Adrenal gland (tissue), 12 donors: ENCODE data around the gene SLC34A3. TPM values are rescaled to one million over a fixed set of nuclear protein-coding genes. Genes with fewer than 3 reads are reported as not detected.

Experiments
- DNase-seq, 7 donors: peaks; one replicate each; pipeline ENCODE4 v3.0.0-alpha.2; 2019 to 2020
- H3K27ac ChIP-seq, 5 donors: fragments of 200-600 bp; sonication (generic) in 4 of 5; 1 replicate in 3 of 5; 2 replicates in 2 of 5; pipeline versions ENCODE4 v1.5.1 to v1.8.0; 2016 to 2020; ENCODE audit warnings: mild to moderate bottlenecking in 1 of 5
- H3K27me3 ChIP-seq: fragments of 200-600 bp; 2 replicates; pipeline ENCODE4 v1.8.0; 2021
- H3K36me3 ChIP-seq, 2 donors: fragments of 200-600 bp; replicated peaks in 1 of 2; 1 replicate in 1 of 2; 2 replicates in 1 of 2; pipeline versions ENCODE4 v1.5.1 to v1.8.0; 2018 to 2022
- H3K4me1 ChIP-seq, 2 donors: fragments of 200-600 bp; replicated peaks in 1 of 2; 1 replicate in 1 of 2; 2 replicates in 1 of 2; pipeline versions ENCODE4 v1.5.1 to v1.8.0; 2018 to 2021
- H3K4me3 ChIP-seq, 4 donors: fragments of 200-600 bp; sonication (generic) in 3 of 4; one replicate each; pipeline ENCODE4 v1.5.1; 2016 to 2018
- H3K9me3 ChIP-seq, 3 donors: fragments of 200-600 bp; sonication (generic) in 1 of 3; replicated peaks in 1 of 3; 1 replicate in 2 of 3; 2 replicates in 1 of 3; pipeline versions ENCODE4 v1.5.1 to v1.8.0; 2016 to 2021
- CTCF ChIP-seq, 6 experiments: fragments of 450-650 bp in 4 of 6; fragments of 200-600 bp in 2 of 6; sonication (generic) in 1 of 6; IDR thresholded peaks; 1 replicate in 5 of 6; 2 replicates in 1 of 6; pipeline versions ENCODE4 v1.5.1 to v1.8.0; 2016 to 2021; ENCODE audit warnings: antibody characterized with exemption in 6 of 6, mild to moderate bottlenecking in 2 of 6, moderate library complexity in 1 of 6
- POLR2A ChIP-seq, 2 donors: fragments of 450-650 bp; IDR thresholded peaks; one replicate each; pipeline ENCODE4 v1.6.1; 2017; ENCODE audit warnings: antibody characterized with exemption in 2 of 2, mild to moderate bottlenecking in 2 of 2, moderate library complexity in 1 of 2
- WGBS, 4 donors: extraction: QIAGEN DNeasy Blood & Tissue Kit in 2 of 4; methylation state at CpG; one replicate each; pipeline versions ENCODE4 v1.1.5 to v1.1.7; 2013 to 2017; 5-methylcytosine and 5-hydroxymethylcytosine counted together
- intact Hi-C, 2 donors: fragments of 100-400 bp; cut with DNase I; formaldehyde crosslinking; loops; one replicate each; pipeline versions ENCODE4 v1.14.1 to v1.15.0; 2022 to 2023
- polyA plus RNA-seq, 3 donors: library from polyadenylated mRNA; stranded (reverse); fragments of 200-250 nt in 2 of 3; fragments of 350-450 nt in 1 of 3; fragmentation: Illumina TruSeq in 1 of 3; extraction: RNeasy Lipid Tissue Mini Kit (QIAGEN cat#74804) in 1 of 3; gene quantifications; one replicate each; pipeline ENCODE4 v1.2.3, GENCODE V29; 2013 to 2014
- total RNA-seq, 9 donors: library from RNA; depleted of rRNA in 4 of 9; stranded (reverse); fragments of >200 nt in 4 of 9; fragments of 120-200 nt in 1 of 9; fragmentation: NEBNext Ultra II Directional in 1 of 9; extraction: Animal tissue kit (Norgen Biotek cat#: 25700) in 1 of 9; gene quantifications; one replicate each; pipeline versions ENCODE4 v1.1.0 to v1.2.4, GENCODE V29; 2013 to 2023
- donor health status: healthy with polysubstance abuse.
- donor health status: Bipolar disorder and iron deficiency.
- donor health status: DM: yes; HTN: yes; CAD: no.
- donor health status: DM: no; HTN: no; CAD: no.
- donor health status: DM: no; HTN: no; CAD: no.
- donor health status: DM: yes; HTN: yes; CAD: no.

Gene SLC34A3
- total and polyA plus RNA-seq, 12 donors, result not detected

DNA sequence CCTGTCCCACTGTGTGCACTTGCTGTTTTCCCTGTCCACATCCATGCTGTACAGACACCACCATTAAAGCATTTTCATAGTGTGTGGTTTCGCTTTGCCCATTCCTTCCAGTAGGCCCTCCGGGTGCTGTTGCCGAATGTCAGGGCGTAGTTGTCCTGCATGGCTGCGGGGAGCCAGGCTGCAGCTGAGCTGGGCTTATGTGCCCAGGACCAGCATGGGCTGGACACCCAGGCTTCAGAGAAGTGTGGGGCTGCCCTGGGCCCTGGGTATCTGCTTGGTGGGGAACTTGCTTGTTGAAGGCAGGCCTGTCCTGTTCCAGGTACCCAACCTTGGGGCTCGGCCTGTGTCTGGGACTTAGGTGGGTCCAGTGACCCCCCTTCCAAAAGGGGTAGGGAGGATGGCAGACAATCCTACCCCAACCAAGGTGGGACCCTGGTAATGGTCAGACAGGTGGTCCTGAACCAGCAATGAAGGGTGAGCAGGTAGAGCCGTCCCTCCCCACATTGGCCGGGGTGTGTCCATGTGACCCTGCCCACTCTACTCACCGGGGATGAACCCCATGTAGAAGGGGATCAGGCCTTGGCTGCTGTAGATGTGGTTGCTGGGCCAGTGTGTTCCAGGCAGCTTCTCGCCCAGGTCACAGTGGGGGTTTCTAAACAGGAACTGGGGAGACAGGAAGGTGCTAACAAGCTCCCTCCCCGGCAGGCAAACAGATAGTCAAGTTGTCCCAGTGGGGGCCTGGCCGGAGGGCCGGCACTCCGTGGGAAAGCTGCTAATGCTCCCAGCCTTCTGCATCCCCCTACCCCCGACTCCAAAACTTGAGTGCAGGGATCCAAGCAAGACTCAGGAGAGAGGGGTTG lies 13.2 kb downstream of the SLC34A3 start:
- Histone ChIP-seq H3K27ac (no peak overlapping the region), H3K27me3 (no peaks in the 10 kb centered on the region), H3K36me3 (peaks cover 0 to 18% of the 10 kb centered on the region in 2 donors), H3K4me3 (no peak overlapping the region), H3K9me3 (no peaks in the 10 kb centered on the region), H3K4me1 (peaks cover 7 to 33% of the 10 kb centered on the region in 2 donors)
- WGBS, 4 donors, result 73 to 77% (median 76%) methylated on average over 12 to 15 of the region's 15 CpGs
- DNase-seq, result no peak
- TF ChIP-seq POLR2A (IDR thresholded peaks at IDR 0.05) (no peak), CTCF (IDR thresholded peaks at IDR 0.05) (no peak)
- intact Hi-C loops, result no loop called here

DNA sequence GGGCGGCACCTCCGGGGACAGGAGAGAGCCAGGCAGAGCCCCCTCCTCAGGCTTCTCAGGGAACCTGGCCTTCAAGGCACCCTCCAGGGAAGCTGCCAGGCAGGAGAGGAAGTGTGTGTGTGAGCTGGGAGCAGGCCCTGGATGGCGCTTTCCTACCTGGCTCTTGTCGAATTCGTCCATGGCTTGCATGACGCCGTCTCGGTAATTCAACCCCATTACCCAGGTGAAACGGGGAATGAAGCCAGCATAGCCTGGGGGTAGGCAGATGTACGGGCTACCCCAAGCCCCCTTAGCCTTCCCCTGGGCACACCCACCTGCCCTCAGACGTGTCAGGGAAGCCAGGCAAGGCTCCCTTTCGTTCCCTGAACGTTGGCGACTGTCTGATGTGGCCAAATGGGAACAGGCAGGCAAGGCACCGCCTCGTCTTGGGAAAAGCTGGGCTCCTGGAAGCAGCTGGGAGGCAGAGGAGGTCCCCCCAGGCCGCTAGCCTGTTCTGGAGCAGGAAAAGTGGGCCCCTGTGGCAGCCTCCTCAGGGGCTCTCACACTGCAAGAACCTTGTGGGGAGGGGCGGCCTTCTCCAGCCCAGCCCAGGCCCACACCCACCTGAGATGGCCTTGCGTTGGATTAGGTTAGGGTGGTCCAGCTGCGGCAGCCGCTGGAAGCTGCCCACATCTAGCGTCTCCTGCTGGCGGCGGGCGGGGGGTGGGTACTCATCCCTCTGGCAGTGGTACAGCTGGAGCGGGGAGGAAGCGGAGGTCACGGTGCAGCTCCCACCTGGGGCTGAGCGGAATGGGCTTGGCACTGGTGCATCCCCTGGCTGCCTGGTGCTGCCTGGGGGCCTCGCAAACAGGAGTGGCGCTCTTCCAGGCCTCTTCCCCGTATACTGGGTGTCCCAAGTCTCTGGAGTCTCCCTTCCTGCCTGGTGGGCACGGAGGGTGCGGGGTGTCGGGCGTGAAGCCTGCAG lies 14.1 kb downstream of the SLC34A3 start:
- Histone ChIP-seq H3K36me3 (peaks cover 0 to 18% of the 10 kb centered on the region in 2 donors), H3K4me3 (no peak overlapping the region), H3K9me3 (no peaks in the 10 kb centered on the region), H3K4me1 (peaks cover 5 to 24% of the 10 kb centered on the region in 2 donors), H3K27me3 (no peaks in the 10 kb centered on the region), H3K27ac (no peak overlapping the region)
- TF ChIP-seq CTCF (IDR thresholded peaks at IDR 0.05) (no peak), POLR2A (IDR thresholded peaks at IDR 0.05) (no peak)
- DNase-seq, result no peak
- whole genome bisulfite sequencing, 4 donors, result 66 to 78% (median 77%) methylated on average over 15 to 36 of the region's 36 CpGs
- intact Hi-C loops, result no loop called here

GRCh38 chr9:137245450-137246421 lies 15.0 kb downstream of the SLC34A3 start:
- Histone ChIP-seq H3K4me3 (no peak overlapping the region), H3K4me1 (peaks cover 0 to 25% of the 10 kb centered on the region in 2 donors), H3K36me3 (peaks cover 0 to 18% of the 10 kb centered on the region in 2 donors), H3K9me3 (no peaks in the 10 kb centered on the region), H3K27me3 (no peaks in the 10 kb centered on the region), H3K27ac (no peak overlapping the region)
- TF ChIP-seq CTCF (IDR thresholded peaks at IDR 0.05) (no peak), POLR2A (IDR thresholded peaks at IDR 0.05) (no peak)
- WGBS, 4 donors, result 89 to 92% (median 90%) methylated on average over 13 to 25 of the region's 25 CpGs
- no peak for DNase-seq
- intact Hi-C loops, result no loop called here
